Thyroid gland (tissue), 4 donors: ENCODE measurements around the gene OBI1.

Experiments used
- CTCF ChIP-seq, 6 experiments: fragments of 200-600 bp in 3 of 6; fragments of 450-650 bp in 3 of 6; sonication (generic) in 3 of 6; IDR thresholded peaks; one replicate each; pipeline ENCODE4 v1.5.1; 2016 to 2019; ENCODE audit warnings: antibody characterized with exemption in 6 of 6, mild to moderate bottlenecking in 2 of 6, inconsistent platforms in 1 of 6, moderate library complexity in 1 of 6
- POLR2A ChIP-seq, 2 donors: fragments of 450-650 bp; IDR thresholded peaks; one replicate each; pipeline ENCODE4 v1.6.1; 2017; ENCODE audit warnings: antibody characterized with exemption in 2 of 2, mild to moderate bottlenecking in 2 of 2, moderate library complexity in 1 of 2

DNA sequence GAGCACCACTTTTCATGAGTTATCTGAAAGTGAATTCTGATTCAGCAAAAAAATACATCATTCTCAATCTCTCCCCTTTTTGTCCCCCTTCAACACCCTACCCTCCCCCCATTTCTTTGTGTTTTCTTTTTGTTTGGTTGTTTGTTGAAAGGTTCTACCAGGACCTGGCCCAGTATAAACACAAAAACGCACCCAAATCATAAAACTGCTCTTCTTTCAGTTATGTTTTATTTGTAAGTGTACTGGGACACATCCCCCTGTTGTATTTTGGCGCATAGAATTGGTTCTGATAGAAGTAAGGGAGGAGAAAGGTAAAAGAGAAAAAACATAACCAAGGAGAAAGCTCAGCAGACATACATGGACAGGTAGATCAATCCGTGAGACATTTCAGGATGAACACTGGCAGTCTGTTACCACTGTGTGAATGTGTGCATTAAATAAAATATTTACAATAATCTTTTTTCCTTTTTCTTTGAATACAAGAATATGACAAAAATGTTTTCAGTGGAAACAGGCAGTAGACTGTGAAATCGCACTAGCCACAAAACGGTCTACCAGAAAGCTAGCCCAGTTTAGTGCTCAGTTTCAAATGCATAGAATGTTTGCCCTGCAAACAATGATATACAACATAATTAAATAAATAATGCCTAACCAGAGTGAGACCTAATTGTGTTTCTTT is 59.9 kb downstream of the OBI1 start:
- TF ChIP-seq CTCF (IDR thresholded peaks at IDR 0.05) (no peak), POLR2A (IDR thresholded peaks at IDR 0.05) (no peak)
